ENCODE data around the gene NKX1-2. TPM values are rescaled to one million over a fixed set of nuclear protein-coding genes. Genes with fewer than 3 reads are reported as not detected.

The NKX1-2 gene
- total RNA-seq, 1 experiment from 2014 or later, result 3.4 TPM

DNA sequence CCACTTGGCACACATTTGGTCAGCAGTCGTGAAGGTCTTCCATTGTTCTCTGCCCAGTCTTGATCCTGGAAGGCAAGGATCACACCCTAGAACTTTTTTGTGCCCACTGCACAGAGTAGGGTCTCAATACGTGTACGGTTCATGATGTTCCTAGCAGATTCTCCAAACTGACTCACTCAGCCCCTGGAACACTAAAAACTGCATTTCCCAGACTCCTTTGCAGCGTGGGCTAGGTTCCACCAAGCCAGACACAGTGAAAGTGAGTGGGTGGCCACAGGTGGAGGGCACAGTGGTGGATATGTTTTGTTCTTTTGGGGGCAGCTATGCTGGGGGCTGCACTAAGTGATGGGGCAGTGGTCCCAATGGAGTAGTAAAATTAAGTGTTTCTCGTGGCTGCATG lies 10.3 kb upstream of the NKX1-2 start:
- ChIA-PET CTCF (interaction anchor here (1.1 to 1.9 kb wide), 2 partner anchors 12 to 465 kb away, joined by 3 to 4 read pairs; no protein-coding TSS in a partner anchor), RAD21 (ENCODE audit: low non-redundant PET in 1 of 2, low total read pairs in 2 of 2, uncharacterized antibody in 2 of 2, unreplicated experiment in 2 of 2) (no interaction called here), POLR2A (interaction anchor here (2.0 kb wide), 1 partner anchor 41 kb away, joined by 10 read pairs; the partner anchor contains the start of gene OAT)
- no peak overlapping the region for H2AFZ ChIP-seq (ENCODE audit: low read depth, low read length, poor library complexity, severe bottlenecking)
- H3K9me3 ChIP-seq (ENCODE audit: control insufficient read depth in 1 of 2, insufficient read depth in 1 of 2, low read depth in 1 of 2, low read length in 2 of 2), result no peaks in the 10 kb centered on the region
- H3K27me3 ChIP-seq (ENCODE audit: insufficient read depth, low read length), result no peaks in the 10 kb centered on the region
- no peaks in the 10 kb centered on the region for H3K9me2 ChIP-seq (ENCODE audit: insufficient read depth)
- H3K36me3 ChIP-seq (ENCODE audit: control insufficient read depth in 1 of 2, insufficient read depth in 2 of 2, low read length in 2 of 2), result no peaks in the 10 kb centered on the region
- no peak overlapping the region for H3K9ac ChIP-seq (ENCODE audit: low read length)
- BruUV-seq (replicated peaks), result no TSS peak
- H4K20me1 ChIP-seq (ENCODE audit: insufficient read depth), result no peaks in the 10 kb centered on the region
- H3K4me2 ChIP-seq (ENCODE audit: low read length), result no peak overlapping the region
- TF ChIP-seq ZBTB33 (IDR thresholded peaks at IDR 0.05; ENCODE audit: extremely low read depth, insufficient replicate concordance, low read length), result no peak
- no peak for TF ChIP-seq CBX3 (IDR thresholded peaks at IDR 0.05; ENCODE audit: low read depth)
- TF ChIP-seq POLR2A (IDR thresholded peaks at IDR 0.05; ENCODE audit: borderline replicate concordance, extremely low read depth, insufficient read depth, insufficient read length), result no peak
- TF ChIP-seq CTCF (IDR thresholded peaks at IDR 0.05 in 2 of 3, conservative IDR thresholded peaks at IDR 0.05 in 1 of 3; ENCODE audit: borderline replicate concordance in 1 of 3, insufficient read depth in 1 of 3, low read depth in 2 of 3, low read length in 2 of 3), result no peak
- TF ChIP-seq POLR2AphosphoS5 (IDR thresholded peaks at IDR 0.05; ENCODE audit: low read depth, low read length), result no peak
- TF ChIP-seq EGR1 (IDR thresholded peaks at IDR 0.05; ENCODE audit: low read depth), result no peak
- no peak for TF ChIP-seq TCF7L2 (IDR thresholded peaks at IDR 0.05; ENCODE audit: borderline replicate concordance, extremely low read depth, insufficient read depth, insufficient read length)
- no peak for TF ChIP-seq ZNF274 (IDR thresholded peaks at IDR 0.05; ENCODE audit: low read depth, low read length)
- TF ChIP-seq CEBPB (IDR thresholded peaks at IDR 0.05; ENCODE audit: low read depth), result no peak
- TF ChIP-seq, protein P1, sequence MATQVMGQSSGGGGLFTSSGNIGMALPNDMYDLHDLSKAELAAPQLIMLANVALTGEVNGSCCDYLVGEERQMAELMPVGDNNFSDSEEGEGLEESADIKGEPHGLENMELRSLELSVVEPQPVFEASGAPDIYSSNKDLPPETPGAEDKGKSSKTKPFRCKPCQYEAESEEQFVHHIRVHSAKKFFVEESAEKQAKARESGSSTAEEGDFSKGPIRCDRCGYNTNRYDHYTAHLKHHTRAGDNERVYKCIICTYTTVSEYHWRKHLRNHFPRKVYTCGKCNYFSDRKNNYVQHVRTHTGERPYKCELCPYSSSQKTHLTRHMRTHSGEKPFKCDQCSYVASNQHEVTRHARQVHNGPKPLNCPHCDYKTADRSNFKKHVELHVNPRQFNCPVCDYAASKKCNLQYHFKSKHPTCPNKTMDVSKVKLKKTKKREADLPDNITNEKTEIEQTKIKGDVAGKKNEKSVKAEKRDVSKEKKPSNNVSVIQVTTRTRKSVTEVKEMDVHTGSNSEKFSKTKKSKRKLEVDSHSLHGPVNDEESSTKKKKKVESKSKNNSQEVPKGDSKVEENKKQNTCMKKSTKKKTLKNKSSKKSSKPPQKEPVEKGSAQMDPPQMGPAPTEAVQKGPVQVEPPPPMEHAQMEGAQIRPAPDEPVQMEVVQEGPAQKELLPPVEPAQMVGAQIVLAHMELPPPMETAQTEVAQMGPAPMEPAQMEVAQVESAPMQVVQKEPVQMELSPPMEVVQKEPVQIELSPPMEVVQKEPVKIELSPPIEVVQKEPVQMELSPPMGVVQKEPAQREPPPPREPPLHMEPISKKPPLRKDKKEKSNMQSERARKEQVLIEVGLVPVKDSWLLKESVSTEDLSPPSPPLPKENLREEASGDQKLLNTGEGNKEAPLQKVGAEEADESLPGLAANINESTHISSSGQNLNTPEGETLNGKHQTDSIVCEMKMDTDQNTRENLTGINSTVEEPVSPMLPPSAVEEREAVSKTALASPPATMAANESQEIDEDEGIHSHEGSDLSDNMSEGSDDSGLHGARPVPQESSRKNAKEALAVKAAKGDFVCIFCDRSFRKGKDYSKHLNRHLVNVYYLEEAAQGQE (IDR thresholded peaks at IDR 0.05; ENCODE audit: low read depth), result no peak
- no peak for TF ChIP-seq ELF1 (IDR thresholded peaks at IDR 0.05; ENCODE audit: borderline replicate concordance, low read depth)
- TF ChIP-seq EZH2 (IDR thresholded peaks at IDR 0.05), result no peak
- TF ChIP-seq SIN3A (IDR thresholded peaks at IDR 0.05; ENCODE audit: low read depth), result no peak
- TF ChIP-seq SRF (IDR thresholded peaks at IDR 0.05; ENCODE audit: low read depth), result no peak
- no peak for TF ChIP-seq SP1 (IDR thresholded peaks at IDR 0.05; ENCODE audit: low read depth)
- TF ChIP-seq, protein P2, sequence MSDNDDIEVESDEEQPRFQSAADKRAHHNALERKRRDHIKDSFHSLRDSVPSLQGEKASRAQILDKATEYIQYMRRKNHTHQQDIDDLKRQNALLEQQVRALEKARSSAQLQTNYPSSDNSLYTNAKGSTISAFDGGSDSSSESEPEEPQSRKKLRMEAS (IDR thresholded peaks at IDR 0.05), result no peak
- no peak for TF ChIP-seq JUND (IDR thresholded peaks at IDR 0.05)
- no peak for TF ChIP-seq ATF3 (IDR thresholded peaks at IDR 0.05)
- no peak for TF ChIP-seq FOSL1 (IDR thresholded peaks at IDR 0.05; ENCODE audit: low read depth)
- DNase-seq (ENCODE audit: low read depth, low spot score), result no peak
- H3K4me1 ChIP-seq (ENCODE audit: control insufficient read depth in 1 of 2, insufficient read depth in 2 of 2, low read length in 2 of 2), result peaks cover 6 to 40% of the 10 kb centered on the region in 2 experiments; a peak in 3 of 4 replicates
- no peak for ATAC-seq
- no peak overlapping the region for H3K27ac ChIP-seq (ENCODE audit: low read depth, low read length)
- H3K79me2 ChIP-seq (ENCODE audit: insufficient read depth, low read length), result no peaks in the 10 kb centered on the region
- H3K4me3 ChIP-seq (replicated peaks in 1 of 2; ENCODE audit: low read depth in 1 of 2, low read length in 2 of 2), result no peak overlapping the region
- intact Hi-C loops (cut with micrococcal nuclease), result no loop called here
